Kasumi-1 (cell line): ENCODE data around the gene PPBP.

Experiments used
- DNase-seq, 2 experiments: peaks; one replicate each; lab custom pipeline; 2025; lab: John Stamatoyannopoulos, UW

Gene PPBP

DNA sequence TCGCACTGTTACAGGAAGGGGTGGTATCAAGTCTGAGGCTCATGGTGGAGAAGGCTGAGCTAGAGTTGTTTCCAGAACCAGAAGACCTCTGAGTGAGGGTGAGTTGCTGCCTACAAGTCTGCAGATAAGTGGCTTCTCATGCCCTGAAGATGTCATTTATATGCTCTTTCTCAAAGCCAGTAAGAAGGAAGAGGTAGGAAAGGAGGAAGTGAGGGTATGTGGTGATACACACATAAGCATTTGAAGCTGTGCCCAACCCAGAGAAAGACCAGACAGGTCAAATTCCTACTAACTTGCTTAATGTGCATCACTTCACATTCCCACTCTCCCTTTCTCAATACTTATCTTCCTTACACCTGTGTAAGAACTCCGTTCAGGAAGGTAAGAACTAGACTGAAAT is at the start of gene PPBP:
PPBP (minus strand) TSS at position 130 of the 400 bp plus-strand sequence; CDS start at position 43, 87 bp downstream.
- peak; percentile 16 to 22 for DNase-seq

DNA sequence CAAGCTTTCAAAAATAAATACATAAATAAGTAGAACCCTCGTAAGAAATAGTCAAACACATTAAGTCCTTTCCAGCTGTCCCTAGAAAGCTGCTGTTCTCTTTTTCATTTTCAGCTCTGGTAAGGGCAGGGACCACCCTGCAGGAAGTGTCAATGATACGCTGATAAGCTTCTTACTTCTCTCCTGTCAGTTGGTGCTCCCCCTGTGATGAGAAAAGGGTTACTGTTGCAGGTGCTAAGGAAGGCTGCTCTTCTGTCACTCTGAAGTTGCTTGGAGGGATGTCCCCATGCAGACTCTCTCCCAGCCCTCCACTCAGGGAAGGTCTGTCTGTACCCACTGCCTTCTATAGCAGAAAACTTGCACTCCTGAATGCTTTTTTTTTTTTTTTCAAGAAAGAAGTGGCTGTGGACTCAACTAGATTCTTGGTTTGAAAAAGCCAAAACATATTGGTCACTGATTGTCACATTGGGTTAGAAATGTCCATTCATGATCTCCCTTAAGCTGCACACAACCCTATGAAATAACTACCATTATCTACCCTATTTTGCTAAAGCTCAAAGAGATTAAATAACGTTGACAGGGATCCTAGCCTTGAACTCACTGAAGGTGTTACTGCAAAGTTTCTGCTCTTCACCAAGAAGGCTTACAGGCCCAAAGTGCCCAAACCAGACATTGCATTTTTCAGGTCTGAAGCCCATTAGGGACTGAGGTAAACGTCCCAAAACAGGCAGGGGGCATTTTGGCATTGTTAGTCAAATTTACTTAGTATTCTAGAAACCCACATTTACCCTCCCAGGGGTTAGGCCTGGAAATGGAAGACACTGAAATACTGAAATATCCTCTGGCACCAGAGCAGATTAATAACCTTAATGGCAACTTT is 49.3 kb upstream of the PPBP start:
- peak in 1 of 2 experiments; percentile 31 for DNase-seq

DNA sequence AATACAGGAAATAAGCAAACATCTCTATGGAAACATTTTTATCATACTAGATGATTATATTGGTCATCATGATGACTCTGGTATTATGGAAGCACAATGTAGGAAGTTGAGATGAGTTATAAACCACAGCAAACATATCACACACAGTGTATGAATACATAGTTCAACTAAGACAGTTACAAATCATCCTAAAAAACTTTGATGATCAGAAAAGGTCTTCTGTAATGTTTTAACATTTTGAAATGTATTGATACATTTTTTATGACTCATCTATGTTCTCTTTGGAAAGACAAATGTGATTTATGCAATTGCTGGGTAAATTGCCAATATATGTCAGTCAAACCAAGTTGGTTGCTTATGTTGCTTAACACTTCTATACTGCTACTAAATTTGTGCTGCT is 45.7 kb upstream of the PPBP start:
- no peak for DNase-seq

DNA sequence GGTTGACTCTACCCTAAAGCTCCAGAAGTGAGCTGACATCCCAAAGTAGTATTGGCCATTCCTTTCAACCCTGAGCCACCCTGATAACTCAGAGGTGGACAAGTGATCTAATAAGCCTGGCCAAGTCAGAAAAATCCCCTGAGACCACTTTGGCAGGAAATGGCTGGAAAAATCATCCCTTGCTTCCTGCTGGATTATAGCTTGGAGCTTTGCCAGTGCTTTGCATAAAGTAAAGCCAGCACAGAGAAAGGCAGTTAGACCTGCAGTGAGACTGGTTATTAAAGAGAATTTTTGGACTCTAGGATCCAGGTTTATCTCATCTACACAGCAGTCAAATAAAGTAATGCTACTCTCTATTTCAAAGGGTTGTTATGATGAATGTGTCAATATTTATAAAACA is 44.1 kb upstream of the PPBP start:
- no peak for DNase-seq

GRCh38 chr4:74031576-74031975 is 43.6 kb upstream of the PPBP start:
- no peak for DNase-seq

- DNase-seq = peak in 1 of 2 experiments; percentile 12
These were observed 42.3 kb upstream of the PPBP start for GRCh38 chr4:74030285-74030684.

DNA sequence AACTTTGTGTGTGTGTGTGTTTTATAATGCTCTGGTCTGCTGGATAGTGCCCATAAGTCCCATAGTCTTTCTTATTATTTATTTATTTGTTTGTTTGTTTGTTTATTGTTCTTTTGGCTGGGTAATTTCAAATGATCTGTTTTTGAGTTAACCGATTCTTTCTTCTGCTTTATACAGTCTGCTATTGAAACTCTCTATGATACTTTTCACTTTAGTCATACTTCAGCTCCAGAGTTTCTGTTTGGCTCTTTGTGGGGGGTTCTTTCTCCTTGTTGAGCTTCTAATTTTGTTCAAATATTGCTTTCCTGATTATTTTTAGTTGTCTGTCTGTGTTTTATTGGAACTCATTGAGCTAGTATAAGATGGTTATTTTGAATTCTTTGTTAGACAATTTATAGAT is 40.5 kb upstream of the PPBP start:
- no peak for DNase-seq

DNA sequence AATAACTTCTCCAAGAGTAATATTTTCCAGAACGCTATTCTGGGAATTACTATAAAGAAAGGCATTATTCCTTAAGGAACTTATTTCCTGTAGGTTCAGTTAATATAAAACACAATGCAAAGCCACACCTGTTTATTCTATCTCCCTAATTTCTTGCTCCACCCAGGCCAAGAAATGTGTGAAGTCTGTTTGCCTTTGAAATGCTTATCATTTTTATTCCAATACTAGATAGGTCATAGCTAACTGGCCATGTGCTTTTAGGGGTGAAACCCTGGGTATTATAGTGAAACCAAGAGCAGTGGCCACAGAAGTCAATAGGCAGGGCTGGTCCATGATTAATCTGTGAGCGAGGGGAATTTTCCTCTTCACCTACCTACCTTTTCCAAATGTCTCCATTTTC is 35.7 kb upstream of the PPBP start:
- no peak for DNase-seq

DNA sequence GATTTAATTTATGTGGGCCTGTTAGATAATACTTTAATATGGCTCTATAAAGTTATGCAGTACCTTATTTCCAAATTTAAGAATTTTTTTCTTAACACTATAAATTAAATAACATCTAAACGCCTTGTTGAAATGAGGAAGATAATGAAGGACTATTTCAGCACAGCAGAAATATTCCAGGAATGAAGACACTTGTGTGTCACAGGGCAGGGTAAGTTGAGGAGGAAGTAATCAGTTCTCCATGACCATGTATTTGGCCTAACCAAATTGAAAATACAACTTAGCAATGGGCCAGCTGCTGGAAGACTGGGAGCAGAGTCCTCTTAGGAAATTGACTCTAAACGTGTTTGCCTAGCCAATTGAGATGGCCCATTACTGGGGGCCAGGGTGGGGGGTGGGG is 33.6 kb upstream of the PPBP start:
- no peak for DNase-seq

- DNase-seq = peak; percentile 76
These were observed 30.8 kb upstream of the PPBP start for GRCh38 chr4:74018771-74019170.

DNA sequence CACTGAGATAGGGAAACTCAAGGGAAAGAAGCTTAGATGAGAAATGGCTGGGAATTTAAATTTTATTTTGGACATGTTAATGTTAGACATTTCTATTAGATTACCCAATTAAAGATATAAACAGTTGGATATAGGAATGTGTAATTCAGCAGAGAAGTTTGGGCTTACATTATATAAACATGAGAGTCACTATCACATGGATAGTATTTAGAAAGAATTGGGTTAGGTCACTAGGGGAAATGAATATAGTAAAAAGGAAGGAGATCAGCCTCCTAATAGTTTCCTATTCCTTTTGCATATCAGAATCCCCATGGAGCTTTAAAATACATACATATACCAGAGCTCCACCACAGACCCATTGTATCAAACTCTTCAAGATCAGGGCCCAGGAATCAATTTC is 30.1 kb upstream of the PPBP start:
- DNase-seq = no peak

DNA sequence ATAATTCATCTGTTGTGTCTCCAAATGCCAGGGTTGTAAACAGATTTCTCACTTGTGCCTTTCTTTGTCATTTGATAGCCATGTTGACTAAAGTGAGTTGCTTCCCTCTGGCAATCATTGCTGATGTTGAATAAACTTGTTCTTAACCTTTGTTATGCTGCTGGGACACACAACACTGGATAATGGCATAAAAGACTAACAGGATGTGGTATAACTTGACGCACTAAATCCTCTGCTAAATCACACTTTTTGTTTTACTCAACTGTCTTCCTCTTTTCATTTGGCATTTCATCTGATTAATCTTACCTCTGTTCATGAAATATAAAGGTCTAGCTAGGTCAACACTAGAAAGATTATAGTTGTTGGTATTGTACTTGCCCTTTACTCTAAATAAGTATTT is 28.1 kb upstream of the PPBP start:
- peak in 1 of 2 experiments; percentile 24 for DNase-seq

DNA sequence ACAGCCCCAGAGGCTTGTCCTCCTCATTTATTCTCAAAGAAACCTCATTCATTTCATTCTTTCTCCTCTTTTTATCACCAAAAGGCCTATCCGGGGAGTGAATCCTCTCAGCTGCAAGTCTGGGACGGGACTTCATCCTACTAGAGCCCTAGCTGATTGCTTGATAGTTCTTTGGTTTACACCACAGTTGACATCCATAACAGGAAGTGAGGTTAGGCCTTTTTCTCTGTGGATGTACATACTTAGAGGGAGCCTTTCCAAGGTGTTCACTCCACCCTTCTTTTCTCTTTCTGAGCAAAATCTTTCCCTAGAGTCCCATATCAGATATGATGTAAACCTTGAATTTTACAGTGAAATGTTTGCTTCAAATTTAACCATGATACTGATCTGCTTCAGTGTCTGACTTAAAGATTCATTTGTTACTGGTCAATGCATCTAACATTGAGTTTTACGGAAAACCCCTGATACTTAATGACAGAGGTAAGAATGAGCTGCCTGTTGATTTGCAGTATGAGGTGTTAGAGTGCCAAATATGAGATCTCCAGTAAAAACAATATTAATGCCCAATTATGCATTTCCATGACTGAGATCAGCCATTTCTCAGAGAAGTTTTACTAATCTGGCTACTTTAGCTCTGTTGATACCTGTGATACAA is 27.3 kb upstream of the PPBP start:
- DNase-seq = no peak

- DNase-seq = peak in 1 of 2 experiments; percentile 12
These were observed 26.3 kb upstream of the PPBP start for GRCh38 chr4:74014332-74014731.

DNA sequence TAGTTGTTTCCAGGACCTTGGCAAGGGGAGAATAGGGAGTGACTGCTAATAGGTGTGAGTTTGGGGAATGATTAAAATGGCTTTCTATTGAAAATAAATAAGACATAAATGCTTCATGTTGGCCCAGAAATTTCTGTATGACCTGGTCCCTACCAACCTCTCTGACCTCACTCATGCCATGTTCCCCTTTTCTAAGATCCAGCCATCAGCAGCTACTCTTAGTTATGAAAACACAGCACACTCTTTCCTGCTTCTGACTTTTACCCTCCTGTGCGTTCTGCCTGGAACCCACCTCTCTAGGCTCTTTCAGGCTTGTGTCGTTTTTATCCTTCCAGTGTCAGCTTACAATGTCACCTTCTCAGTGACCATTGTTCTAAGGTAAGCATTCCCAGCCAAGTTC is 25.3 kb upstream of the PPBP start:
- no peak for DNase-seq

GRCh38 chr4:74012130-74012529 is 24.1 kb upstream of the PPBP start:
- no peak for DNase-seq

GRCh38 chr4:74009307-74009706 is 21.3 kb upstream of the PPBP start:
- DNase-seq = no peak

GRCh38 chr4:74006009-74006476 is 18.1 kb upstream of the PPBP start:
- DNase-seq = no peak

- no peak for DNase-seq
These were observed 17.5 kb upstream of the PPBP start for GRCh38 chr4:74005528-74005927.

GRCh38 chr4:74004668-74005067 is 16.7 kb upstream of the PPBP start:
- DNase-seq = no peak

DNA sequence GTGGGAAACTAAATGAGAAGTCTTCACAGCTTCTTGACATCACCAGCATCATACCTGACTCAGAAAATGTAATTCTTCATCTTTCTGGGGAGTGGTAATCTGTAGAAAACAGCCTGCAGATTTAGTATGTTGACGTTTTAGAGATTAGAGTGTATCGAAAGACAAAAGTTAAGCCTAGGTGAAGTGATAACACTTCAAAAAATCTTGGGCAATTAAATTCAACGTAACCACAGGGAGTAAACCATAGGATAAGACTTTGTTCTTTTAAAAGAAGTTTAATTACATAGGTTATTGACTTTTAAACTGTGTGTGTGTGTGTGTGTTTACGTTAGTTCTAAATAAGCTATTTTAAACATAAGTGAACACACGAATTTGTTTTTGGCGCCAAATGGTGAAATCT is 12.3 kb upstream of the PPBP start:
- DNase-seq = no peak

- no peak for DNase-seq
These were observed 10.3 kb upstream of the PPBP start, which contains the start of gene CXCL5 for GRCh38 chr4:73998040-73999011. Gene CXCL5 (minus strand): TSS chr4:73998677. CDS start chr4:73998581, 96 bp downstream.
